Measurements from ENCODE around the gene ATG4C.
A peak's percentile ranks its signal among the peaks of the same experiment; 100 is the strongest.
"Not testable (repeated sequence)": the region's sequence is repeated elsewhere in the genome, so short reads cannot be mapped to it uniquely, and the experiment has no call there.

ATG4C gene

GRCh38 chr1:62753031-62753965 lies 30.6 kb upstream of the ATG4C start:
- H3K27ac ChIP-seq: no peak overlapping the region
- TF ChIP-seq ZFX (IDR thresholded peaks at IDR 0.05) (no peak), CTCF (conservative IDR thresholded peaks at IDR 0.05) (no peak)

GRCh38 chr1:62754938-62755337 lies 29.0 kb upstream of the ATG4C start:
- H3K27ac ChIP-seq: not testable (repeated sequence)

- H3K27ac ChIP-seq: not testable (repeated sequence)
Observed at GRCh38 chr1:62756255-62756884, 27.6 kb upstream of the ATG4C start.

GRCh38 chr1:62759232-62759875 lies 24.6 kb upstream of the ATG4C start:
- H3K27ac ChIP-seq: not testable (repeated sequence)

- not testable (repeated sequence) for H3K27ac ChIP-seq
Observed at GRCh38 chr1:62760021-62760782, 23.7 kb upstream of the ATG4C start.

- H3K27ac ChIP-seq: peak overlapping the region; percentile 29
Observed at GRCh38 chr1:62761223-62761870, 22.6 kb upstream of the ATG4C start.

GRCh38 chr1:62762027-62762426 lies 21.9 kb upstream of the ATG4C start:
- not testable (repeated sequence) for H3K27ac ChIP-seq

- TF ChIP-seq CTCF (conservative IDR thresholded peaks at IDR 0.05) (no peak), ZFX (IDR thresholded peaks at IDR 0.05) (no peak)
- no peak overlapping the region for H3K27ac ChIP-seq
Observed at GRCh38 chr1:62765981-62766380, 18.0 kb upstream of the ATG4C start.

GRCh38 chr1:62768551-62768950 lies 15.4 kb upstream of the ATG4C start:
- not testable (repeated sequence) for H3K27ac ChIP-seq

GRCh38 chr1:62772607-62773295 lies 11.2 kb upstream of the ATG4C start:
- no peak overlapping the region for H3K27ac ChIP-seq
- TF ChIP-seq ZFX (IDR thresholded peaks at IDR 0.05): no peak
- no peak for TF ChIP-seq CTCF (conservative IDR thresholded peaks at IDR 0.05)
